HEK293 (cell line): ENCODE results near the gene C11orf54.

ENCODE experiments used
- CTCF ChIA-PET: fragments of 350-600 bp; formaldehyde crosslinking; extraction: SDS; loops from one replicate; lab custom pipeline; 2021; ENCODE audit warnings: antibody characterized with exemption; lab: Yijun Ruan, JAX
- POLR2A ChIA-PET: fragments of 300-600 bp; formaldehyde crosslinking; extraction: SDS; loops from one replicate; lab custom pipeline; 2020; ENCODE audit warnings: antibody characterized with exemption, inconsistent platforms; lab: Yijun Ruan, JAX
- H3K27ac ChIP-seq: fragments of 200-500 bp; sonication (Bioruptor generic); 2 replicates; pipeline ENCODE4 v1.5.1; 2014; ENCODE audit warnings: low read depth, low read length, control low read depth, inconsistent platforms; ENCODE audit errors: extremely low read depth
- H3K36me3 ChIP-seq, 2 experiments: fragments of 200-500 bp in 1 of 2; sonication (Bioruptor generic) in 1 of 2; 1 replicate in 1 of 2; 2 replicates in 1 of 2; pipeline ENCODE4 v1.5.1; 2014 to 2017; ENCODE audit warnings: inconsistent platforms in 2 of 2, low read length in 2 of 2; ENCODE audit not compliant: control insufficient read depth in 2 of 2, insufficient read depth in 1 of 2
- H3K4me1 ChIP-seq: fragments of 200-500 bp; sonication (Bioruptor generic); 2 replicates; pipeline ENCODE4 v1.5.1; 2014; ENCODE audit warnings: mild to moderate bottlenecking, low read length, inconsistent platforms; ENCODE audit not compliant: control insufficient read depth, insufficient read depth
- H3K4me3 ChIP-seq: 2 replicates; pipeline ENCODE4 v1.5.1; 2011; ENCODE audit warnings: low read depth, mild to moderate bottlenecking, control low read depth, low read length, moderate library complexity
- H3K9me3 ChIP-seq: fragments of 200-500 bp; sonication (Bioruptor generic); 2 replicates; pipeline ENCODE4 v1.5.1; 2014; ENCODE audit warnings: low read depth, low read length, inconsistent platforms; ENCODE audit not compliant: control insufficient read depth, insufficient read depth
- SP7 ChIP-seq: fragments of 450-650 bp; formaldehyde crosslinking; IDR thresholded peaks from 2 replicates; pipeline ENCODE4 v1.5.1; 2016; ENCODE audit warnings: missing biosample characterization, missing genetic modification characterization
- ZBTB11 ChIP-seq: fragments of 450-650 bp; formaldehyde crosslinking; conservative IDR thresholded peaks from 2 replicates; pipeline ENCODE4 v1.5.1; 2016; ENCODE audit warnings: low read depth, missing biosample characterization, missing genetic modification characterization
- ZBTB7A ChIP-seq: fragments of 450-650 bp; formaldehyde crosslinking; IDR thresholded peaks from 2 replicates; pipeline ENCODE4 v1.5.1; 2016; ENCODE audit warnings: low read depth, missing biosample characterization, missing genetic modification characterization
- ZFHX2 ChIP-seq: fragments of 450-650 bp; formaldehyde crosslinking; conservative IDR thresholded peaks from 2 replicates; pipeline ENCODE4 v1.5.1; 2016; ENCODE audit warnings: missing biosample characterization, missing genetic modification characterization
- ZNF10 ChIP-seq: fragments of 450-650 bp; formaldehyde crosslinking; IDR thresholded peaks from 2 replicates; pipeline ENCODE4 v1.5.1; 2017; ENCODE audit warnings: missing biosample characterization, missing genetic modification characterization
- ZNF132 ChIP-seq: fragments of 450-650 bp; formaldehyde crosslinking; IDR thresholded peaks from 2 replicates; pipeline ENCODE4 v1.5.1; 2017; ENCODE audit warnings: missing biosample characterization, missing genetic modification characterization, borderline replicate concordance
- ZNF146 ChIP-seq: fragments of 450-650 bp; formaldehyde crosslinking; IDR thresholded peaks from 2 replicates; pipeline ENCODE4 v1.5.1; 2016; ENCODE audit warnings: missing biosample characterization, missing genetic modification characterization
- ZNF184 ChIP-seq: fragments of 450-650 bp; IDR thresholded peaks from 2 replicates; pipeline ENCODE4 v1.5.1; 2018; ENCODE audit warnings: missing biosample characterization, mild to moderate bottlenecking, missing genetic modification characterization
- ZNF248 ChIP-seq: fragments of 450-650 bp; formaldehyde crosslinking; IDR thresholded peaks from 2 replicates; pipeline ENCODE4 v1.5.1; 2017; ENCODE audit warnings: missing biosample characterization, missing genetic modification characterization
- ZNF280D ChIP-seq: fragments of 450-650 bp; formaldehyde crosslinking; IDR thresholded peaks from 2 replicates; pipeline ENCODE4 v1.5.1; 2016; ENCODE audit warnings: missing biosample characterization, missing genetic modification characterization
- ZNF366 ChIP-seq: fragments of 450-650 bp; formaldehyde crosslinking; conservative IDR thresholded peaks from 2 replicates; pipeline ENCODE4 v1.5.1; 2016; ENCODE audit warnings: missing biosample characterization, missing genetic modification characterization
- ZNF423 ChIP-seq: fragments of 450-650 bp; formaldehyde crosslinking; IDR thresholded peaks from 2 replicates; pipeline ENCODE4 v1.5.1; 2016; ENCODE audit warnings: missing biosample characterization, missing genetic modification characterization
- ZNF747 ChIP-seq: fragments of 450-650 bp; formaldehyde crosslinking; IDR thresholded peaks from 2 replicates; pipeline ENCODE4 v1.5.1; 2016; ENCODE audit warnings: missing biosample characterization, missing genetic modification characterization
- ZNF768 ChIP-seq: fragments of 450-650 bp; formaldehyde crosslinking; IDR thresholded peaks from 2 replicates; pipeline ENCODE4 v1.5.1; 2018; ENCODE audit warnings: missing biosample characterization, mild to moderate bottlenecking, missing genetic modification characterization
- ZSCAN16 ChIP-seq: fragments of 450-650 bp; formaldehyde crosslinking; IDR thresholded peaks from 2 replicates; pipeline ENCODE4 v1.5.1; 2016; ENCODE audit warnings: missing biosample characterization, missing genetic modification characterization
- TF ChIP-seq, protein P1 (sequence below): fragments of 450-650 bp; formaldehyde crosslinking; IDR thresholded peaks from 2 replicates; pipeline ENCODE4 v1.5.1; 2017; ENCODE audit warnings: missing biosample characterization, missing genetic modification characterization

The C11orf54 gene

GRCh38 chr11:93796441-93797231 lies 55.2 kb downstream of the C11orf54 start:
- CTCF ChIA-PET, result interaction anchor here (0.6 kb wide), 1 partner anchor 28 kb away, joined by 3 read pairs; no protein-coding TSS in a partner anchor
- POLR2A ChIA-PET, result interaction anchor here (1.0 to 1.2 kb wide), 2 partner anchors 12 to 55 kb away, joined by 5 to 6 read pairs; partner anchors contain the start of genes C11orf54, MED17 and TAF1D
- peaks cover 44 to 90% of the 10 kb centered on the region in 2 experiments for H3K36me3 ChIP-seq

DNA sequence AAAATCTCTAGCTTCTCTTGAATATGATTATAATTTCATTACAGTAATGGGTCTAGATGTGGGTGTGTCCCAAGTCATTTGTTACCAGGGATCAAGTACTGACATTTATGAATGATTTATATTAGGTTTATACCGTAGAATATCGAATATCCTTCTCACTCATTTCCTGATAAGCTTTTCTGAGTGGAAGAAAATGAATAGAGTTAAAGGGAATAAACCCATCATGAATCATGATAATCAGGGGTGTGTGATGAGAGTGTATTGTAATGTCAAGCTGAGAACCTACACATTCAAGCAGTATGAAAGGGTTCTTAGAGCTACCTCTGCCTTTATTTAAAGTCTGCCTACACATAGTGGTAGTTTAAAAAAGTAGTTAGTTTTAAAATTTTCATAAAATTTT lies 59.9 kb downstream of the C11orf54 start:
- ChIA-PET CTCF (interaction anchor here (0.9 to 1.2 kb wide), 2 partner anchors 81 to 94 kb away, joined by 3 read pairs; no protein-coding TSS in a partner anchor), POLR2A (interaction anchor here (2.1 kb wide), 1 partner anchor 17 kb away, joined by 7 read pairs; the partner anchor contains the start of gene MED17)

More at GRCh38 chr11:93796441-93797231, 55.2 kb downstream of the C11orf54 start:
- Histone ChIP-seq H3K27ac (no peak overlapping the region), H3K4me3 (no peak overlapping the region), H3K9me3 (no peaks in the 10 kb centered on the region), H3K4me1 (no peaks in the 10 kb centered on the region)
- TF ChIP-seq ZNF184 (no peak), ZNF10 (no peak), ZNF132 (tag by site-specific recombination) (no peak), ZFHX2 (tag by site-specific recombination) (no peak), ZSCAN16 (tag by site-specific recombination) (no peak), ZNF366 (no peak), ZNF146 (tag by site-specific recombination) (no peak), SP7 (tag by site-specific recombination) (no peak), ZNF423 (tag by site-specific recombination) (no peak)

More for the DNA sequence above, 59.9 kb downstream of the C11orf54 start:
- TF ChIP-seq ZBTB11 (tag by site-specific recombination), result no peak
- no peak for TF ChIP-seq ZNF768 (tag by site-specific recombination)
- no peak for TF ChIP-seq ZBTB7A (tag by site-specific recombination)
- TF ChIP-seq ZNF248 (tag by site-specific recombination), result no peak
- TF ChIP-seq SP7 (tag by site-specific recombination), result peak; percentile 16; the same call in 1 of the 2 replicates
- no peak for TF ChIP-seq ZNF280D (tag by site-specific recombination)
- no peak for TF ChIP-seq ZNF747 (tag by site-specific recombination)
- TF ChIP-seq, protein P1, sequence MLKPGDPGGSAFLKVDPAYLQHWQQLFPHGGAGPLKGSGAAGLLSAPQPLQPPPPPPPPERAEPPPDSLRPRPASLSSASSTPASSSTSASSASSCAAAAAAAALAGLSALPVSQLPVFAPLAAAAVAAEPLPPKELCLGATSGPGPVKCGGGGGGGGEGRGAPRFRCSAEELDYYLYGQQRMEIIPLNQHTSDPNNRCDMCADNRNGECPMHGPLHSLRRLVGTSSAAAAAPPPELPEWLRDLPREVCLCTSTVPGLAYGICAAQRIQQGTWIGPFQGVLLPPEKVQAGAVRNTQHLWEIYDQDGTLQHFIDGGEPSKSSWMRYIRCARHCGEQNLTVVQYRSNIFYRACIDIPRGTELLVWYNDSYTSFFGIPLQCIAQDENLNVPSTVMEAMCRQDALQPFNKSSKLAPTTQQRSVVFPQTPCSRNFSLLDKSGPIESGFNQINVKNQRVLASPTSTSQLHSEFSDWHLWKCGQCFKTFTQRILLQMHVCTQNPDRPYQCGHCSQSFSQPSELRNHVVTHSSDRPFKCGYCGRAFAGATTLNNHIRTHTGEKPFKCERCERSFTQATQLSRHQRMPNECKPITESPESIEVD (tag by site-specific recombination), result peak; percentile 56
- H3K27ac ChIP-seq, result no peak overlapping the region
- peaks cover 19 to 89% of the 10 kb centered on the region in 2 experiments for H3K36me3 ChIP-seq
- no peaks in the 10 kb centered on the region for H3K9me3 ChIP-seq
- H3K4me1 ChIP-seq, result no peaks in the 10 kb centered on the region
- no peak overlapping the region for H3K4me3 ChIP-seq
